ENCODE measurements around the gene ZNF529. TPM values are rescaled to one million over a fixed set of nuclear protein-coding genes. Genes with fewer than 3 reads are reported as not detected.
"Not testable (repeated sequence)": the region's sequence is repeated elsewhere in the genome, so short reads cannot be mapped to it uniquely, and the experiment has no call there.

ZNF529 gene
- polyA plus RNA-seq = 1 to 10 TPM; 1.9 to 2.4 TPM

DNA sequence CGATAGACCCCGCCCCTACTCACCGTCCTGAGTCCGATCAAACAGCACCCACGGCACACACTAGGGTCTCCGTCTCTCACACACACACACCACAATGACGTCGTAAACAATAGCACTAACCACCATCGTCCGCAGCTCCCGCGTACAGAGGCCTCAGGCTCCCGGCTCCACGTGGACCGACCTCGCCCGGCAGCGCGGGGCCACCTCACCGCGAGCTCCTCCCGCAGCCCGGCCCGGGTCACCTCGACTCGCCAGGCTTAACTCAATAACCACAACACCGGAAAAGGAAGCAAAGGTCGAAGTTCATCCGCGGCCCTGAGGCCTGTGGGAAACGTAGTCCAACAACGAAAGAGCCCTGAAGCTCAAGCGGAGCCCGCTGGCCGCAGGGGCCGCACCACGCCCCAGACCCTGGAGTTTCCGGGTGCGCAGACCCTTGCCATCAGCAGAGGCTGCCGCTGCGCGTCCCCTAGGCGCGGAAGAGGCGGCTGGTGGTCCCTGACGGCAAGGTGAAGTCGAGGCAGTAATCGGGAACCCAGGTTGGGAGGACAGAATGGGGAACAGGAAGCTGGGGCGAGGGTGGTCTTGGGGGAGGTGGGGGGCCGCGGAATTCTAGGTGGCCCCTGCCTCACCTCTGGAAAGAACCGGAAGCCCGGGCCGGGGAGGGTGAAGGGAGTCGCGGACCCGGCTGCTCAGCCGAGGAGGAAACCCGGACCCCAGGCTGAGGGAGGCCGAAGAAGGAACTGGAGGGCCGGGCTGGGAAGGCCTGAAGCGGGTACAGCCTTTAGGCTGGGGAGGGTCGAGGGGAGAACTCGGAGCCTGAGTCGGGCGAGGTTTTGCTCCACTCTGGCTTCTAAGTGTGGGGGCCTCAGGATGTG, at the start of gene ZNF529:
ZNF529 (minus strand) TSS at position 273 of the 875 bp plus-strand sequence. CDS start 946 bp downstream, outside the sequence.
- H3K27me3 ChIP-seq (ENCODE audit: control insufficient read depth in 1 of 2, insufficient read depth in 2 of 2, low read length in 2 of 2) = no peaks in the 10 kb centered on the region
- peaks cover 2 to 3% of the 10 kb centered on the region in 2 donors for H3K36me3 ChIP-seq (ENCODE audit: control insufficient read depth in 2 of 2, insufficient read depth in 2 of 2, low read length in 1 of 2)
- 0% methylated on average over 66 of the region's 66 CpGs for WGBS, 2 donors
- no peaks in the 10 kb centered on the region for H3K9me3 ChIP-seq (ENCODE audit: control insufficient read depth in 2 of 2, insufficient read depth in 1 of 2, low read depth in 1 of 2, low read length in 1 of 2)
- peak within 1 kb of the TSS; percentile 88 to 94 for H3K27ac ChIP-seq (ENCODE audit: low read depth in 2 of 2, low read length in 1 of 2)
- peaks cover 0 to 2% of the 10 kb centered on the region in 2 donors for H3K4me1 ChIP-seq (ENCODE audit: control insufficient read depth in 2 of 2, insufficient read depth in 2 of 2, low read length in 1 of 2)
- H3K4me3 ChIP-seq (ENCODE audit: low read depth in 1 of 2, low read length in 2 of 2) = peak within 1 kb of the TSS; percentile 80 to 100

- WGBS, 2 donors = 2 to 9% methylated on average over 1 of the region's 1 CpG
- no peaks in the 10 kb centered on the region for H3K4me1 ChIP-seq (ENCODE audit: control insufficient read depth in 2 of 2, insufficient read depth in 2 of 2, low read length in 1 of 2)
- peak overlapping the region in 1 of 2 donors; percentile 80 for H3K27ac ChIP-seq (ENCODE audit: low read depth in 2 of 2, low read length in 1 of 2)
- no peaks in the 10 kb centered on the region for H3K36me3 ChIP-seq (ENCODE audit: control insufficient read depth in 2 of 2, insufficient read depth in 2 of 2, low read length in 1 of 2)
- no peaks in the 10 kb centered on the region for H3K9me3 ChIP-seq (ENCODE audit: control insufficient read depth in 2 of 2, insufficient read depth in 1 of 2, low read depth in 1 of 2, low read length in 1 of 2)
- peak overlapping the region; percentile 62 to 87 for H3K4me3 ChIP-seq (ENCODE audit: low read depth in 1 of 2, low read length in 2 of 2)
- no peaks in the 10 kb centered on the region for H3K27me3 ChIP-seq (ENCODE audit: control insufficient read depth in 1 of 2, insufficient read depth in 2 of 2, low read length in 2 of 2)
Observed at GRCh38 chr19:36605877-36606478, 32.9 kb upstream of the ZNF529 start.

DNA sequence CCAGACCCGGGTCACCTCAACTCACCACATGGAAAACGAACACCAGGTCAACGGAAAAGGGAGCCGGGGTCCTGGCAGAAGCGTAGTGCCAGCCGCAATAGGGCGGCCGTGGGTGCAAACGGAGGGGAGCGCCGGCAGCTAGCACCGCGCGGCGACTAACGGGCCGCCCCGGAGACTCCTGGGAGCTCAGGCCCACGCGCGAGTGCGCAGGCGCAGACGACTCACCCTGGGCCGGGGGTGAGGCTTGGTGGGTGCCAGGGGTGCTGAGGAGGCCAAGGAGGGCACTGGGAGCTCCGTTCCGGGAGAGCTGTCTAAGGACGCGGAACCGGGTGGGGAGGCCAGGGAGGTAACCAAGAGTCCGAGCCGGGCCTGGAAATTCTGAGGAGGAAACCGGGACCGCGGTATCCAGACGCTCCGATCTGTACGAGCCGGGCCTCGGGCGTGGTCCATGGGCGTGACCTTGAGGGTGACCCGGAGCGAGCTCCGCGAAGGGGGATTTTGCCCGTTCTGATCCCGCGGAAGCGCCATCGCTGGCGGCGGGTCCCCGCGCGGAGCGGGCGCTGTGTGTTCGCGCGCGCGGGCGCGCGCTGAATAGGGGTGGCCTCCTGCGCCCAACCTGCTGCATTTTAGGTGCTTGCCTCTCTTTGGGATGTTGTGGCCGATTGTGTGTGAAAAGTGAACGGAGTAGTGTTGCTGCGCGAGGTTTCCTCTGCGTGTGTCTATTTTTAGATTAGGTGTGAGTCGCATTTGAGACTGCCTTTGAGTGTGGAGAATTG, 32.2 kb upstream of the ZNF529 start, which contains the start of gene ZNF382:
ZNF382 (plus strand) TSS at position 213 of the 776 bp plus-strand sequence. CDS start 4,602 bp downstream, outside the sequence.
- WGBS, 2 donors = 1 to 3% methylated on average over 71 to 73 of the region's 73 CpGs
- Histone ChIP-seq H3K9me3 (ENCODE audit: control insufficient read depth in 2 of 2, insufficient read depth in 1 of 2, low read depth in 1 of 2, low read length in 1 of 2) (no peaks in the 10 kb centered on the region), H3K4me3 (ENCODE audit: low read depth in 1 of 2, low read length in 2 of 2) (peak within 1 kb of the TSS; percentile 62 to 87), H3K36me3 (ENCODE audit: control insufficient read depth in 2 of 2, insufficient read depth in 2 of 2, low read length in 1 of 2) (no peaks in the 10 kb centered on the region), H3K4me1 (ENCODE audit: control insufficient read depth in 2 of 2, insufficient read depth in 2 of 2, low read length in 1 of 2) (no peaks in the 10 kb centered on the region), H3K27ac (ENCODE audit: low read depth in 2 of 2, low read length in 1 of 2) (peak within 1 kb of the TSS; percentile 77 to 80), H3K27me3 (ENCODE audit: control insufficient read depth in 1 of 2, insufficient read depth in 2 of 2, low read length in 2 of 2) (no peaks in the 10 kb centered on the region)

DNA sequence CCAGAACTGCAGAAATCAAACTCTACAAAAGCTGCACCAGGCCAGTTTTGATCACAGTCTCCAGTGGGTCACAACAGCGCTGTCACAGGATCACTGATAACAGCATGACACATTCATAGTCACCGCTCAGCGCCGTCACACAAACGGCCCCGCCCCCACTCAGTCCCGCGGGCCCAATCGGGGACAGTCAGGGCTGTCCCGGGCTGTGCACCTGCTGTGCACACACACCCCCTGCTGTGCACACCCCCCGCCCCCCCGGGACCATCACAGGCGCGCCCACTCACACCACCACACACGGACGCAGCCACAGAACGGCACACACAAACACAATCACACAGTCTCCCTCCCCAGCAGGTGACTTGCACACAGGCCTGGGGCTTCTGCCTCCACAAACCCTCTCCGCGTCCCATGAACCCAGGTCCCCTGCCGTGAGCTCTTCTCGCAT, 31.6 kb upstream of the ZNF529 start:
- no peaks in the 10 kb centered on the region for H3K4me1 ChIP-seq (ENCODE audit: control insufficient read depth in 2 of 2, insufficient read depth in 2 of 2, low read length in 1 of 2)
- H3K9me3 ChIP-seq (ENCODE audit: control insufficient read depth in 2 of 2, insufficient read depth in 1 of 2, low read depth in 1 of 2, low read length in 1 of 2) = no peaks in the 10 kb centered on the region
- H3K4me3 ChIP-seq (ENCODE audit: low read depth in 1 of 2, low read length in 2 of 2) = peak overlapping the region; percentile 62 to 87
- 1 to 2% methylated on average over 21 of the region's 21 CpGs for WGBS, 2 donors
- H3K36me3 ChIP-seq (ENCODE audit: control insufficient read depth in 2 of 2, insufficient read depth in 2 of 2, low read length in 1 of 2) = no peaks in the 10 kb centered on the region
- no peaks in the 10 kb centered on the region for H3K27me3 ChIP-seq (ENCODE audit: control insufficient read depth in 1 of 2, insufficient read depth in 2 of 2, low read length in 2 of 2)
- H3K27ac ChIP-seq (ENCODE audit: low read depth in 2 of 2, low read length in 1 of 2) = peak overlapping the region; percentile 77 to 80

DNA sequence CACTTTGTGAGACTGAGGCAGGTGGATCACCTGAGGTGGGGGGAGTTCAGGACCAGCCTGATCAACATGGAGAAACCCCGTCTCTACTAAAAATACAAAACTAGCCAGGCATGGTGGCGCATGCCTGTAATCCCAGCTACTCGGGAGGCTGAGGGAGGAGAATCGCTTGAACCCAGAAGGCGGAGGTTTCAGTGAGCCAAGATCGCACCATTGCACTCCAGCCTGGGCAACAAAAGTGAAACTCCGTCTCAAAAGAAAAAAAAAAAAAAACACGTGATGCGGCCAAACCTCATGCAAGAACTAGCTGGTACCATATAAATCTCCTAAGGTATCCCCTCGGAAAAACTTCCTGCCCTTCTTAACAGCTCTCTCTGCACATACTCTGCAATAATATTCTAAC, 29.6 kb upstream of the ZNF529 start:
- H3K27ac ChIP-seq (ENCODE audit: low read depth in 2 of 2, low read length in 1 of 2); H3K4me1 ChIP-seq (ENCODE audit: control insufficient read depth in 2 of 2, insufficient read depth in 2 of 2, low read length in 1 of 2); H3K27me3 ChIP-seq (ENCODE audit: control insufficient read depth in 1 of 2, insufficient read depth in 2 of 2, low read length in 2 of 2); H3K4me3 ChIP-seq (ENCODE audit: low read depth in 1 of 2, low read length in 2 of 2); H3K9me3 ChIP-seq (ENCODE audit: control insufficient read depth in 2 of 2, insufficient read depth in 1 of 2, low read depth in 1 of 2, low read length in 1 of 2); H3K36me3 ChIP-seq (ENCODE audit: control insufficient read depth in 2 of 2, insufficient read depth in 2 of 2, low read length in 1 of 2): not testable (repeated sequence)
- 89 to 93% methylated on average over 10 of the region's 10 CpGs for WGBS, 2 donors

GRCh38 chr19:36579255-36579654, 6.2 kb upstream of the ZNF529 start:
- Histone ChIP-seq H3K27ac (ENCODE audit: low read depth in 2 of 2, low read length in 1 of 2) (no peak overlapping the region), H3K36me3 (ENCODE audit: control insufficient read depth in 2 of 2, insufficient read depth in 2 of 2, low read length in 1 of 2) (peaks cover 4 to 10% of the 10 kb centered on the region in 2 donors), H3K4me3 (ENCODE audit: low read depth in 1 of 2, low read length in 2 of 2) (no peak overlapping the region), H3K9me3 (ENCODE audit: control insufficient read depth in 2 of 2, insufficient read depth in 1 of 2, low read depth in 1 of 2, low read length in 1 of 2) (peaks cover 0 to 7% of the 10 kb centered on the region in 2 donors), H3K27me3 (ENCODE audit: control insufficient read depth in 1 of 2, insufficient read depth in 2 of 2, low read length in 2 of 2) (no peaks in the 10 kb centered on the region), H3K4me1 (ENCODE audit: control insufficient read depth in 2 of 2, insufficient read depth in 2 of 2, low read length in 1 of 2) (peaks cover 0 to 2% of the 10 kb centered on the region in 2 donors)

- Histone ChIP-seq H3K9me3 (ENCODE audit: control insufficient read depth in 2 of 2, insufficient read depth in 1 of 2, low read depth in 1 of 2, low read length in 1 of 2) (peaks cover 0 to 7% of the 10 kb centered on the region in 2 donors), H3K36me3 (ENCODE audit: control insufficient read depth in 2 of 2, insufficient read depth in 2 of 2, low read length in 1 of 2) (peaks cover 4 to 10% of the 10 kb centered on the region in 2 donors)
Observed at GRCh38 chr19:36577271-36577996, 4.3 kb upstream of the ZNF529 start.

DNA sequence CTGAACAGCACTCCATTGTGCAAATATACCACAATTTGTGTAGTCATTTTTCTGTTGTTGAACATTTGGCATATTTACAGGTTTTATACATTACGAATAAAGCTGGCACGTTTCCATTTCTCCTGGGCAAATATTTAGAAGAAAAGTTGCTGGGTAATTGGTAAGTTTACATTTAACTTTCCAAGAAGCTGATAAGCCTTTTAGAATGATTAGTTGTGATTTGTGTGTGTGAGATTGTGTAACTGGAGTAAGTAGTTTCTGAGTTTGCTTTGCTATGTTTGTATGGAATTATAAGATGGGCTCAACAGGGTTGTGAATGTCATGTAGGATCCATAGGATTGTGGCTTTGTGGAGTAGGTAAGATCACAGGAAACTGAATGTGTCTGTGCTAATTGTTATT, 1.6 kb upstream of the ZNF529 start:
- 45 to 50% methylated on average over 2 of the region's 2 CpGs for WGBS, 2 donors
- peak overlapping the region in 1 of 2 donors; percentile 80 for H3K4me3 ChIP-seq (ENCODE audit: low read depth in 1 of 2, low read length in 2 of 2)
- no peaks in the 10 kb centered on the region for H3K27me3 ChIP-seq (ENCODE audit: control insufficient read depth in 1 of 2, insufficient read depth in 2 of 2, low read length in 2 of 2)
- H3K4me1 ChIP-seq (ENCODE audit: control insufficient read depth in 2 of 2, insufficient read depth in 2 of 2, low read length in 1 of 2) = peaks cover 0 to 2% of the 10 kb centered on the region in 2 donors
- peaks cover 4 to 8% of the 10 kb centered on the region in 2 donors for H3K36me3 ChIP-seq (ENCODE audit: control insufficient read depth in 2 of 2, insufficient read depth in 2 of 2, low read length in 1 of 2)
- peaks cover 0 to 5% of the 10 kb centered on the region in 2 donors for H3K9me3 ChIP-seq (ENCODE audit: control insufficient read depth in 2 of 2, insufficient read depth in 1 of 2, low read depth in 1 of 2, low read length in 1 of 2)
- no peak overlapping the region for H3K27ac ChIP-seq (ENCODE audit: low read depth in 2 of 2, low read length in 1 of 2)

More at GRCh38 chr19:36577271-36577996, 4.3 kb upstream of the ZNF529 start:
- Histone ChIP-seq H3K27me3 (ENCODE audit: control insufficient read depth in 1 of 2, insufficient read depth in 2 of 2, low read length in 2 of 2) (no peaks in the 10 kb centered on the region), H3K4me1 (ENCODE audit: control insufficient read depth in 2 of 2, insufficient read depth in 2 of 2, low read length in 1 of 2) (peaks cover 0 to 2% of the 10 kb centered on the region in 2 donors), H3K4me3 (ENCODE audit: low read depth in 1 of 2, low read length in 2 of 2) (no peak overlapping the region), H3K27ac (ENCODE audit: low read depth in 2 of 2, low read length in 1 of 2) (no peak overlapping the region)
- WGBS, 2 donors = 93 to 94% methylated on average over 3 of the region's 3 CpGs
